ENCODE measurements around the gene CHST11. TPM values are rescaled to one million over a fixed set of nuclear protein-coding genes. Genes with fewer than 3 reads are reported as not detected.

CHST11 gene
- total and polyA plus RNA-seq, 10 of the 15 experiments (the other 5 are each of a cell fraction or from before 2014, with no cell fraction given): 1.9 to 38.1 (median 17.2) TPM

DNA sequence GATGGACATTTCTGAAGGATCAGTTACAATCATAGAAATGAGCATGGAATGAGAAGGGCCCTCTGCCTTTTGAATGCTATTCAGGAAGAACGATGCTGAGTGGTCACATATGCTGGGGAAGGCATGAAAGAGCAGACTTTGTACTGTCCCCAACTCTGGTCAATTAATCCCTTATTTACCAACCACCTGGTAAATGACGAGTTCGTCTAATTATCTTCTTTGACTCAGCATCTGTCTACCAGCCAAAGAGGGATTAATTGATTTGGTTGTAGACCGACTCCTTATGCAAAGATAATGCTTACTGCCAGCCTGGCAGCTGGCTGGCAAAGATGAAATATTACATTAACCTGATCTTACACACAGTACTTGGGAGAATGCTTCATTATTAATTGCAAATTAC lies 152.2 kb downstream of the CHST11 start:
- 91% methylated on average over 4 of the region's 4 CpGs for WGBS (ENCODE audit: insufficient coverage, insufficient replicate concordance, low lambda C conversion rate, missing lambda C conversion rate)
- Histone ChIP-seq H3K9me3 (replicated peaks; ENCODE audit: control insufficient read depth, insufficient read depth, low read length) (no peaks in the 10 kb centered on the region; the same call in 2 of the 3 replicates), H4K20me1 (ENCODE audit: control insufficient read depth, insufficient read depth) (no peaks in the 10 kb centered on the region), H3K27ac (ENCODE audit: control insufficient read depth, insufficient read depth) (no peak overlapping the region), H3K36me3 (ENCODE audit: control insufficient read depth in 2 of 2, insufficient read depth in 2 of 2, low read length in 1 of 2) (peaks cover 0 to 6% of the 10 kb centered on the region in 2 experiments; a peak in 2 of 4 replicates), H2AFZ (ENCODE audit: control insufficient read depth, low read depth, low read length) (no peak overlapping the region), H3K4me1 (ENCODE audit: control insufficient read depth, insufficient read depth, low read length) (peaks cover 16% of the 10 kb centered on the region), H3K4me3 (no peak overlapping the region), H3K79me2 (ENCODE audit: control insufficient read depth, insufficient read depth, low read length) (peaks cover 4% of the 10 kb centered on the region; the same call in 1 of the 2 replicates), H3K4me2 (ENCODE audit: control insufficient read depth, insufficient read depth) (no peak overlapping the region), H3K27me3 (replicated peaks in 1 of 2; ENCODE audit: control insufficient read depth in 2 of 2, insufficient read depth in 2 of 2, low read length in 1 of 2) (no peaks in the 10 kb centered on the region), H3K9ac (ENCODE audit: control insufficient read depth, insufficient read depth, low read length) (no peak overlapping the region)
- ChIA-PET RAD21 (ENCODE audit: unreplicated experiment) (interaction anchor here (1.0 to 2.7 kb wide), 4 partner anchors 17 to 227 kb away, joined by 3 to 6 read pairs (median 4); no protein-coding TSS in a partner anchor), SMC1A (ENCODE audit: uncharacterized antibody, unreplicated experiment) (interaction anchor here (1.3 to 2.7 kb wide), 7 partner anchors 12 to 227 kb away, joined by 4 to 10 read pairs (median 5); no protein-coding TSS in a partner anchor), CTCF (interaction anchor here (1.7 kb wide), 1 partner anchor 227 kb away, joined by 6 read pairs; no protein-coding TSS in a partner anchor), POLR2A (interaction anchor here (0.6 to 0.9 kb wide), 2 partner anchors 115 to 147 kb away, joined by 3 read pairs; no protein-coding TSS in a partner anchor)
- in situ Hi-C loops (cut with MboI) (no loop called here), intact Hi-C loops (cut with micrococcal nuclease; ENCODE audit: unreplicated experiment) (loop anchor here (10.0 kb wide), 1 partner anchor 446 kb away; no protein-coding TSS in a partner anchor)
- TF ChIP-seq FOXK2 (IDR thresholded peaks at IDR 0.05) (no peak), MTA2 (IDR thresholded peaks at IDR 0.05; ENCODE audit: low read depth) (no peak), ATF7 (IDR thresholded peaks at IDR 0.05; ENCODE audit: low read depth) (no peak), CBX5 (IDR thresholded peaks at IDR 0.05; ENCODE audit: low read depth) (no peak), WRNIP1 (IDR thresholded peaks at IDR 0.05; ENCODE audit: borderline replicate concordance, low read depth, low read length) (no peak), RFX5 (IDR thresholded peaks at IDR 0.05; ENCODE audit: low read depth, low read length) (no peak), SRF (IDR thresholded peaks at IDR 0.05; ENCODE audit: low read depth in 2 of 2, low read length in 2 of 2) (no peak), TAF1 (IDR thresholded peaks at IDR 0.05; ENCODE audit: borderline replicate concordance, low read depth, low read length) (no peak), SUZ12 (IDR thresholded peaks at IDR 0.05; ENCODE audit: unreplicated experiment) (no peak), BRCA1 (IDR thresholded peaks at IDR 0.05; ENCODE audit: low read depth, low read length) (no peak), RAD21 (IDR thresholded peaks at IDR 0.05; ENCODE audit: insufficient read depth, low read depth, low read length) (no peak), BCL11A (IDR thresholded peaks at IDR 0.05; ENCODE audit: low read depth, low read length) (no peak)
- TF ChIP-seq, protein P1, sequence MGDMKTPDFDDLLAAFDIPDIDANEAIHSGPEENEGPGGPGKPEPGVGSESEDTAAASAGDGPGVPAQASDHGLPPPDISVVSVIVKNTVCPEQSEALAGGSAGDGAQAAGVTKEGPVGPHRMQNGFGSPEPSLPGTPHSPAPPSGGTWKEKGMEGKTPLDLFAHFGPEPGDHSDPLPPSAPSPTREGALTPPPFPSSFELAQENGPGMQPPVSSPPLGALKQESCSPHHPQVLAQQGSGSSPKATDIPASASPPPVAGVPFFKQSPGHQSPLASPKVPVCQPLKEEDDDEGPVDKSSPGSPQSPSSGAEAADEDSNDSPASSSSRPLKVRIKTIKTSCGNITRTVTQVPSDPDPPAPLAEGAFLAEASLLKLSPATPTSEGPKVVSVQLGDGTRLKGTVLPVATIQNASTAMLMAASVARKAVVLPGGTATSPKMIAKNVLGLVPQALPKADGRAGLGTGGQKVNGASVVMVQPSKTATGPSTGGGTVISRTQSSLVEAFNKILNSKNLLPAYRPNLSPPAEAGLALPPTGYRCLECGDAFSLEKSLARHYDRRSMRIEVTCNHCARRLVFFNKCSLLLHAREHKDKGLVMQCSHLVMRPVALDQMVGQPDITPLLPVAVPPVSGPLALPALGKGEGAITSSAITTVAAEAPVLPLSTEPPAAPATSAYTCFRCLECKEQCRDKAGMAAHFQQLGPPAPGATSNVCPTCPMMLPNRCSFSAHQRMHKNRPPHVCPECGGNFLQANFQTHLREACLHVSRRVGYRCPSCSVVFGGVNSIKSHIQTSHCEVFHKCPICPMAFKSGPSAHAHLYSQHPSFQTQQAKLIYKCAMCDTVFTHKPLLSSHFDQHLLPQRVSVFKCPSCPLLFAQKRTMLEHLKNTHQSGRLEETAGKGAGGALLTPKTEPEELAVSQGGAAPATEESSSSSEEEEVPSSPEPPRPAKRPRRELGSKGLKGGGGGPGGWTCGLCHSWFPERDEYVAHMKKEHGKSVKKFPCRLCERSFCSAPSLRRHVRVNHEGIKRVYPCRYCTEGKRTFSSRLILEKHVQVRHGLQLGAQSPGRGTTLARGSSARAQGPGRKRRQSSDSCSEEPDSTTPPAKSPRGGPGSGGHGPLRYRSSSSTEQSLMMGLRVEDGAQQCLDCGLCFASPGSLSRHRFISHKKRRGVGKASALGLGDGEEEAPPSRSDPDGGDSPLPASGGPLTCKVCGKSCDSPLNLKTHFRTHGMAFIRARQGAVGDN (IDR thresholded peaks at IDR 0.05): no peak
- TF ChIP-seq, protein P2, sequence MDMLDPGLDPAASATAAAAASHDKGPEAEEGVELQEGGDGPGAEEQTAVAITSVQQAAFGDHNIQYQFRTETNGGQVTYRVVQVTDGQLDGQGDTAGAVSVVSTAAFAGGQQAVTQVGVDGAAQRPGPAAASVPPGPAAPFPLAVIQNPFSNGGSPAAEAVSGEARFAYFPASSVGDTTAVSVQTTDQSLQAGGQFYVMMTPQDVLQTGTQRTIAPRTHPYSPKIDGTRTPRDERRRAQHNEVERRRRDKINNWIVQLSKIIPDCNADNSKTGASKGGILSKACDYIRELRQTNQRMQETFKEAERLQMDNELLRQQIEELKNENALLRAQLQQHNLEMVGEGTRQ (IDR thresholded peaks at IDR 0.05; ENCODE audit: borderline replicate concordance, low read depth, low read length): no peak
- TF ChIP-seq, protein P3, sequence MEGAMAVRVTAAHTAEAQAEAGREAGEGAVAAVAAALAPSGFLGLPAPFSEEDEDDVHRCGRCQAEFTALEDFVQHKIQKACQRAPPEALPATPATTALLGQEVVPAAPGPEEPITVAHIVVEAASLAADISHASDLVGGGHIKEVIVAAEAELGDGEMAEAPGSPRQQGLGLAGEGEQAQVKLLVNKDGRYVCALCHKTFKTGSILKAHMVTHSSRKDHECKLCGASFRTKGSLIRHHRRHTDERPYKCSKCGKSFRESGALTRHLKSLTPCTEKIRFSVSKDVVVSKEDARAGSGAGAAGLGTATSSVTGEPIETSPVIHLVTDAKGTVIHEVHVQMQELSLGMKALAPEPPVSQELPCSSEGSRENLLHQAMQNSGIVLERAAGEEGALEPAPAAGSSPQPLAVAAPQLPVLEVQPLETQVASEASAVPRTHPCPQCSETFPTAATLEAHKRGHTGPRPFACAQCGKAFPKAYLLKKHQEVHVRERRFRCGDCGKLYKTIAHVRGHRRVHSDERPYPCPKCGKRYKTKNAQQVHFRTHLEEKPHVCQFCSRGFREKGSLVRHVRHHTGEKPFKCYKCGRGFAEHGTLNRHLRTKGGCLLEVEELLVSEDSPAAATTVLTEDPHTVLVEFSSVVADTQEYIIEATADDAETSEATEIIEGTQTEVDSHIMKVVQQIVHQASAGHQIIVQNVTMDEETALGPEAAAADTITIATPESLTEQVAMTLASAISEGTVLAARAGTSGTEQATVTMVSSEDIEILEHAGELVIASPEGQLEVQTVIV (IDR thresholded peaks at IDR 0.05; ENCODE audit: borderline replicate concordance, partially characterized antibody): no peak
- TF ChIP-seq, protein P4, sequence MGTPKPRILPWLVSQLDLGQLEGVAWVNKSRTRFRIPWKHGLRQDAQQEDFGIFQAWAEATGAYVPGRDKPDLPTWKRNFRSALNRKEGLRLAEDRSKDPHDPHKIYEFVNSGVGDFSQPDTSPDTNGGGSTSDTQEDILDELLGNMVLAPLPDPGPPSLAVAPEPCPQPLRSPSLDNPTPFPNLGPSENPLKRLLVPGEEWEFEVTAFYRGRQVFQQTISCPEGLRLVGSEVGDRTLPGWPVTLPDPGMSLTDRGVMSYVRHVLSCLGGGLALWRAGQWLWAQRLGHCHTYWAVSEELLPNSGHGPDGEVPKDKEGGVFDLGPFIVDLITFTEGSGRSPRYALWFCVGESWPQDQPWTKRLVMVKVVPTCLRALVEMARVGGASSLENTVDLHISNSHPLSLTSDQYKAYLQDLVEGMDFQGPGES (IDR thresholded peaks at IDR 0.05): no peak
- no TSS peak for BruUV-seq (replicated peaks)
- FAIRE-seq: no peak
- no peak for ATAC-seq
- no peak for DNase-seq (ENCODE audit: low read depth, low spot score)
